HepG2 (cell line): Measurements from ENCODE around the gene PKIG. TPM values are rescaled to one million over a fixed set of nuclear protein-coding genes. Genes with fewer than 3 reads are reported as not detected.

ENCODE experiments used
- ATAC-seq: fragments of 200-7000 bp; cut with Tn5 transposase; 3 replicates; pipeline ENCODE4 v1.9.1; 2020; ENCODE audit warnings: mild to moderate bottlenecking, moderate library complexity
- BruUV-seq: library from RNA; stranded (reverse); fragments of 400-500 nt; replicated peaks from 2 replicates; lab custom pipeline; 2021; lab: Mats Ljungman, UMichigan
- CTCF ChIA-PET: fragments of 300-600 bp; formaldehyde crosslinking; extraction: SDS; loops from one replicate; lab custom pipeline; 2021; ENCODE audit warnings: low total read pairs, inconsistent platforms, low intra/inter-chr PET ratio; lab: Yijun Ruan, JAX
- POLR2A ChIA-PET: fragments of 350-600 bp; sonication (Branson Sonifier 250); formaldehyde crosslinking; loops from one replicate; lab custom pipeline; 2020; ENCODE audit warnings: antibody characterized with exemption, inconsistent platforms; lab: Yijun Ruan, JAX
- DNase-seq: peaks from one replicate; pipeline ENCODE4 v3.0.0-alpha.2; 2015; ENCODE audit warnings: low spot score
- FAIRE-seq: peaks from 3 replicates; lab custom pipeline; 2011; peaks lifted over from hg19 to GRCh38; lab: Jason Lieb, UNC
- H2AFZ ChIP-seq: one replicate; pipeline ENCODE4 v1.6.1; 2011; ENCODE audit warnings: low read length, inconsistent platforms
- H3K27ac ChIP-seq: fragments of 300-600 bp; 3 replicates; pipeline ENCODE4 v1.8.0; 2011; ENCODE audit warnings: mixed run types, mild to moderate bottlenecking, mixed read lengths, low read length, inconsistent platforms; ENCODE audit not compliant: insufficient read depth; ENCODE audit errors: extremely low read length
- H3K27me3 ChIP-seq, 2 experiments: fragments of 200-600 bp in 1 of 2; 2 replicates in 1 of 2; 3 replicates in 1 of 2; pipeline versions ENCODE4 v1.6.0 to v1.8.0; 2011; ENCODE audit warnings: low read length in 2 of 2, mild to moderate bottlenecking in 2 of 2, moderate library complexity in 2 of 2, inconsistent platforms in 1 of 2; ENCODE audit not compliant: insufficient read depth in 2 of 2, control insufficient read depth in 1 of 2
- H3K36me3 ChIP-seq, 2 experiments: fragments of 200-600 bp in 1 of 2; replicated peaks in 1 of 2; 2 replicates in 1 of 2; 3 replicates in 1 of 2; pipeline versions ENCODE4 v1.5.1 to v1.8.0; 2011; ENCODE audit warnings: low read length in 2 of 2, inconsistent platforms in 1 of 2; ENCODE audit not compliant: insufficient read depth in 2 of 2, control insufficient read depth in 1 of 2
- H3K4me1 ChIP-seq: 2 replicates; pipeline ENCODE4 v1.5.1; 2012; ENCODE audit warnings: low read length, inconsistent platforms; ENCODE audit not compliant: insufficient read depth
- H3K4me2 ChIP-seq: 2 replicates; pipeline ENCODE4 v1.6.0; 2011; ENCODE audit warnings: low read depth, low read length, inconsistent platforms
- H3K4me3 ChIP-seq, 3 experiments: fragments of 200-600 bp in 1 of 3; sonication (generic), shearing (Covaris generic) in 1 of 3; replicated peaks in 1 of 3; 2 replicates each; pipeline ENCODE4 v1.5.1; 2011 to 2016; ENCODE audit warnings: low read length in 3 of 3, inconsistent platforms in 2 of 3, low read depth in 2 of 3, mild to moderate bottlenecking in 2 of 3, control low read depth in 1 of 3, mixed read lengths in 1 of 3; ENCODE audit not compliant: insufficient read depth in 1 of 3
- H3K79me2 ChIP-seq: one replicate; pipeline ENCODE4 v1.6.1; 2011; ENCODE audit warnings: low read length, inconsistent platforms; ENCODE audit not compliant: insufficient read depth
- H3K9ac ChIP-seq: 2 replicates; pipeline ENCODE4 v1.6.0; 2011; ENCODE audit warnings: mild to moderate bottlenecking, low read depth, low read length, inconsistent platforms; ENCODE audit not compliant: insufficient read depth
- H3K9me3 ChIP-seq: 2 replicates; pipeline ENCODE4 v1.5.1; 2012; ENCODE audit warnings: mild to moderate bottlenecking, low read length
- H4K20me1 ChIP-seq: 2 replicates; pipeline ENCODE4 v1.6.0; 2011; ENCODE audit warnings: inconsistent platforms, mild to moderate bottlenecking, low read length, moderate library complexity; ENCODE audit not compliant: insufficient read depth
- BCL6 ChIP-seq: IDR thresholded peaks from 2 replicates; pipeline ENCODE4 v1.6.1; 2016; ENCODE audit warnings: missing genetic modification reagents, missing compliant biosample characterization
- IKZF1 ChIP-seq: fragments of 450-650 bp; IDR thresholded peaks from 2 replicates; pipeline ENCODE4 v1.7.1; 2016
- POGZ ChIP-seq: sonication (generic); formaldehyde crosslinking; IDR thresholded peaks from 2 replicates; pipeline ENCODE4 v1.4.0; 2020; ENCODE audit warnings: mild to moderate bottlenecking, missing genetic modification reagents
- SCMH1 ChIP-seq: sonication (generic); formaldehyde crosslinking; IDR thresholded peaks from 2 replicates; pipeline ENCODE4 v1.9.0; 2021; ENCODE audit warnings: missing genetic modification reagents, mild to moderate bottlenecking, borderline replicate concordance
- SSRP1 ChIP-seq: IDR thresholded peaks from 2 replicates; pipeline ENCODE4 v1.6.1; 2016; ENCODE audit warnings: control low read depth
- TAF15 ChIP-seq: fragments of 200-400 bp; formaldehyde crosslinking; IDR thresholded peaks from one replicate; pipeline ENCODE4 v1.6.1; 2018; ENCODE audit warnings: mild to moderate bottlenecking, low read depth, low read length; ENCODE audit not compliant: poor library complexity, severe bottlenecking
- TP53 ChIP-seq: sonication (generic); formaldehyde crosslinking; conservative IDR thresholded peaks from 2 replicates; pipeline ENCODE4 v1.4.0; 2020; ENCODE audit warnings: missing genetic modification reagents
- ZNF138 ChIP-seq: sonication (generic); formaldehyde crosslinking; IDR thresholded peaks from 2 replicates; pipeline ENCODE4 v1.5.0; 2020; ENCODE audit warnings: mild to moderate bottlenecking, low read depth, missing genetic modification reagents
- ZNF180 ChIP-seq: sonication (generic); formaldehyde crosslinking; IDR thresholded peaks from 2 replicates; pipeline ENCODE4 v1.4.0; 2020; ENCODE audit warnings: low read depth, missing genetic modification reagents, borderline replicate concordance
- ZNF30 ChIP-seq: sonication (generic); formaldehyde crosslinking; IDR thresholded peaks from 2 replicates; pipeline ENCODE4 v1.5.0; 2020; ENCODE audit warnings: mild to moderate bottlenecking, missing genetic modification reagents
- ZNF350 ChIP-seq: sonication (generic); formaldehyde crosslinking; IDR thresholded peaks from 2 replicates; pipeline ENCODE4 v1.4.0; 2020; ENCODE audit warnings: mild to moderate bottlenecking, low read depth, missing genetic modification reagents, borderline replicate concordance
- ZNF569 ChIP-seq: sonication (generic); formaldehyde crosslinking; IDR thresholded peaks from 2 replicates; pipeline ENCODE4 v1.5.0; 2020; ENCODE audit warnings: mild to moderate bottlenecking, missing genetic modification reagents, moderate library complexity, borderline replicate concordance
- ZNF777 ChIP-seq: sonication (generic); formaldehyde crosslinking; IDR thresholded peaks from 2 replicates; pipeline ENCODE4 v1.4.0; 2020; ENCODE audit warnings: missing genetic modification reagents
- ZNF780A ChIP-seq: sonication (generic); formaldehyde crosslinking; IDR thresholded peaks from 2 replicates; pipeline ENCODE4 v1.8.0; 2022; ENCODE audit warnings: mild to moderate bottlenecking, missing genetic modification reagents, moderate library complexity
- WGBS: methylation state at CpG from one replicate; pipeline ENCODE4 v1.1.6; 2017; ENCODE audit warnings: low lambda C conversion rate; 5-methylcytosine and 5-hydroxymethylcytosine counted together
- in situ Hi-C: cut with HindIII; loops from 2 replicates; pipeline ENCODE4 v1.10.0; 2017; ENCODE audit warnings: low pct_unique_long_range_greater_than_20kb; ENCODE audit not compliant: extremely low pct_ligation_motif_present
- intact Hi-C: fragments of 100-400 bp; cut with micrococcal nuclease; formaldehyde crosslinking; loops from one replicate; pipeline ENCODE4 v1.10.0; 2022; ENCODE audit not compliant: unreplicated experiment
- polyA plus RNA-seq, 8 experiments: library from polyadenylated mRNA; depleted of rRNA in 3 of 8; stranded (reverse) in 7 of 8; unstranded in 1 of 8; fragments of >200 nt; fragmentation: Illumina TruSeq in 4 of 8; extraction: Trizol in 4 of 8; gene quantifications; 2 replicates each; pipeline versions ENCODE4 v1.2.1 to v1.2.3, GENCODE V29; 2011 to 2016; ENCODE audit warnings: low read depth in 4 of 8, missing spikeins in 1 of 8, mixed read lengths in 1 of 8; ENCODE audit not compliant: insufficient read depth in 1 of 8
- total RNA-seq, 5 experiments: library from RNA; depleted of rRNA; stranded (reverse); fragments of >200 nt; fragmentation: Illumina TruSeq; extraction: Trizol; gene quantifications; 2 replicates each; pipeline ENCODE4 v1.2.3, GENCODE V29; 2016; ENCODE audit warnings: low read depth in 1 of 5
- TF ChIP-seq, protein P1 (sequence below): sonication (generic); formaldehyde crosslinking; IDR thresholded peaks from 2 replicates; pipeline ENCODE4 v1.9.0; 2021; ENCODE audit warnings: missing genetic modification reagents, borderline replicate concordance
- TF ChIP-seq, protein P2 (sequence below): sonication (generic); formaldehyde crosslinking; IDR thresholded peaks from 2 replicates; pipeline ENCODE4 v1.8.0; 2022; ENCODE audit warnings: mild to moderate bottlenecking, missing genetic modification reagents, moderate library complexity

PKIG gene
- total and polyA plus RNA-seq, 2 of the 13 experiments (the other 11 are each of a cell fraction or from before 2014, with no cell fraction given): 30.8 to 44.5 TPM

GRCh38 chr20:44635877-44636276 is 53.5 kb downstream of the PKIG start:
- no TSS peak for BruUV-seq
- Histone ChIP-seq H3K4me3 (no peak overlapping the region), H3K79me2 (no peaks in the 10 kb centered on the region), H3K4me1 (no peaks in the 10 kb centered on the region), H3K27ac (no peak overlapping the region), H3K9ac (no peak overlapping the region), H2AFZ (no peak overlapping the region), H3K27me3 (no peaks in the 10 kb centered on the region), H3K36me3 (no peaks in the 10 kb centered on the region), H3K4me2 (no peak overlapping the region), H3K9me3 (no peaks in the 10 kb centered on the region), H4K20me1 (no peaks in the 10 kb centered on the region)
- POLR2A ChIA-PET: no interaction called here
- in situ Hi-C loops: no loop called here
- 81% methylated on average over 4 of the region's 4 CpGs for WGBS
- no peak for DNase-seq
- CTCF ChIA-PET: no interaction called here
- TF ChIP-seq ZNF569 (no peak), IKZF1 (no peak), ZNF350 (CRISPR knock-in tag) (no peak), ZNF30 (no peak), SCMH1 (CRISPR knock-in tag) (no peak), ZNF780A (CRISPR knock-in tag) (no peak), POGZ (CRISPR knock-in tag) (no peak), TP53 (CRISPR knock-in tag) (no peak), ZNF138 (CRISPR knock-in tag) (no peak), TAF15 (no peak), ZNF180 (CRISPR knock-in tag) (no peak), SSRP1 (CRISPR knock-in tag) (no peak), BCL6 (CRISPR knock-in tag) (no peak), ZNF777 (CRISPR knock-in tag) (no peak)
- TF ChIP-seq, protein P1, sequence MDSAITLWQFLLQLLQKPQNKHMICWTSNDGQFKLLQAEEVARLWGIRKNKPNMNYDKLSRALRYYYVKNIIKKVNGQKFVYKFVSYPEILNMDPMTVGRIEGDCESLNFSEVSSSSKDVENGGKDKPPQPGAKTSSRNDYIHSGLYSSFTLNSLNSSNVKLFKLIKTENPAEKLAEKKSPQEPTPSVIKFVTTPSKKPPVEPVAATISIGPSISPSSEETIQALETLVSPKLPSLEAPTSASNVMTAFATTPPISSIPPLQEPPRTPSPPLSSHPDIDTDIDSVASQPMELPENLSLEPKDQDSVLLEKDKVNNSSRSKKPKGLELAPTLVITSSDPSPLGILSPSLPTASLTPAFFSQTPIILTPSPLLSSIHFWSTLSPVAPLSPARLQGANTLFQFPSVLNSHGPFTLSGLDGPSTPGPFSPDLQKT: no peak
- TF ChIP-seq, protein P2, sequence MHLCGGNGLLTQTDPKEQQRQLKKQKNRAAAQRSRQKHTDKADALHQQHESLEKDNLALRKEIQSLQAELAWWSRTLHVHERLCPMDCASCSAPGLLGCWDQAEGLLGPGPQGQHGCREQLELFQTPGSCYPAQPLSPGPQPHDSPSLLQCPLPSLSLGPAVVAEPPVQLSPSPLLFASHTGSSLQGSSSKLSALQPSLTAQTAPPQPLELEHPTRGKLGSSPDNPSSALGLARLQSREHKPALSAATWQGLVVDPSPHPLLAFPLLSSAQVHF (CRISPR knock-in tag): no peak
- ATAC-seq: no peak
- FAIRE-seq: no peak
- intact Hi-C loops: no loop called here
